ENCODE measurements around the gene DOHH.

Gene DOHH

GRCh38 chr19:3507371-3508120 lies 7.1 kb upstream of the DOHH start:
- Histone ChIP-seq H3K36me3 (replicated peaks; ENCODE audit: insufficient read depth, low read length) (no peaks in the 10 kb centered on the region), H3F3A (ENCODE audit: insufficient read depth, low read length) (no peaks in the 10 kb centered on the region), H3K27ac (ENCODE audit: low read length) (no peak overlapping the region), H3K9ac (ENCODE audit: low read length) (peak overlapping the region; percentile 94; the same call in 1 of the 2 replicates), H3K79me2 (ENCODE audit: low read length) (peaks cover 63% of the 10 kb centered on the region), H2AFZ (ENCODE audit: low read length) (no peak overlapping the region), H3K27me3 (replicated peaks; ENCODE audit: insufficient read depth, low read length) (no peaks in the 10 kb centered on the region), H3K4me1 (ENCODE audit: low read length) (peaks cover 6% of the 10 kb centered on the region), H3K4me2 (ENCODE audit: low read depth, low read length) (peak overlapping the region; percentile 64), H3K9me3 (replicated peaks; ENCODE audit: insufficient read depth, low read length) (no peaks in the 10 kb centered on the region), H3K4me3 (ENCODE audit: low read length) (peak overlapping the region; percentile 93), H4K20me1 (ENCODE audit: insufficient read depth, low read length) (no peaks in the 10 kb centered on the region), H3K9me2 (replicated peaks; ENCODE audit: insufficient read depth, low read length) (no peaks in the 10 kb centered on the region)
- TF ChIP-seq EZH2phosphoT487 (IDR thresholded peaks at IDR 0.05; ENCODE audit: low read length), result no peak
- no peak for TF ChIP-seq CTCF (IDR thresholded peaks at IDR 0.05; ENCODE audit: low read length)
- TF ChIP-seq EZH2 (optimal IDR thresholded peaks at IDR 0.05; ENCODE audit: low read depth, low read length), result no peak
- no peak for DNase-seq

DNA sequence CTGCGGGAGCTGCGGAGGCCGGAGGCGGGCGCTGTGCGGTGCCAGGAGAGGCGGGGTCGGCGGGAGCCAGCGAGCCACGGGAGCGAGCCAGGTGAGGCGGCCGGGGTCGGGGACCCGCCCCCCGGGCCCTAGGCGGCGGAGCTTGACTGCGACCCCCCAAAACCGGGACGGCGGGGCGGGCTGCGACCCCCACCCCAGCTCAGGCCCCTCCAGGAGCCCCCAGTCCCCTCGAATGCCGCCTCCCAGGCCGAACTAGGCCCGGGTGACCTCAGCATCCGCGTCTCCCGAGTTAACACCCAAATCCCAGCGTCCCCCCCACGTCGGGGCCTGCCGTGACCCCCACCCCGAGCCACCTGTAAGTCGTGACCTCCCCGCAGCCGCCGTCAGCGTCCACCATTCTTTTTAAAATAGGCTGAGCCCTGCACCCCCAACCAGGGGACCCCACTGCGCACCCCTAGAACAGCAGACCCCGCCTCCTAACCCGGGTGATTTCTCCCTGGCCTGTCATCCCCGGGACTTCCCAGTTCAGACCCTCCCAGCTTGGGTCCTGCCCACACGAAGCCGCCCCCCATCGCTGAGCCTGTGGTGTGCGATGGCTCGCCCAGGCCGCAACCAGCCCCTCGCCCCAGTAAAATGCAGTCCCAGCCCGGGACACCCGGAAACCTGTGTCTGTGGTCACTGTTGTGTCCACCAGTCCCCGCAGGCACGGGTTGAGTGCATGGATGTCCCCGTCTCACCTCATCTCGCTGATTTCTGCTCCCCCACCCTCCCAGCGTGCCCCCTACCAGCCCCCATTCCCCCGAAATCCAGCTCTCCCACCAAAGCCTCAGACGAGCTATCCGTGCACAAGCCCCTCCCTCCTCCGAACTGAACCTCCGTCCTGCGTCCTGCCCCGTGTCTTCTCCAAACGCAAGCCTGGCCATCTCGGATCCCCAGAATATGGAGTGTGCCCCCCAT lies 6.2 kb upstream of the DOHH start:
- Histone ChIP-seq H2AFZ (ENCODE audit: low read length) (peak overlapping the region; percentile 76), H3K27me3 (replicated peaks; ENCODE audit: insufficient read depth, low read length) (no peaks in the 10 kb centered on the region), H3K79me2 (ENCODE audit: low read length) (peaks cover 54% of the 10 kb centered on the region), H3F3A (ENCODE audit: insufficient read depth, low read length) (no peaks in the 10 kb centered on the region), H3K36me3 (replicated peaks; ENCODE audit: insufficient read depth, low read length) (no peaks in the 10 kb centered on the region), H3K9ac (ENCODE audit: low read length) (peak overlapping the region; percentile 94), H3K4me3 (ENCODE audit: low read length) (peak overlapping the region; percentile 93), H3K9me3 (replicated peaks; ENCODE audit: insufficient read depth, low read length) (no peaks in the 10 kb centered on the region), H3K4me1 (ENCODE audit: low read length) (peaks cover 6% of the 10 kb centered on the region), H3K4me2 (ENCODE audit: low read depth, low read length) (peak overlapping the region; percentile 64), H4K20me1 (ENCODE audit: insufficient read depth, low read length) (no peaks in the 10 kb centered on the region), H3K9me2 (replicated peaks; ENCODE audit: insufficient read depth, low read length) (no peaks in the 10 kb centered on the region), H3K27ac (ENCODE audit: low read length) (peak overlapping the region; percentile 21; the same call in 1 of the 2 replicates)
- no peak for TF ChIP-seq EZH2 (optimal IDR thresholded peaks at IDR 0.05; ENCODE audit: low read depth, low read length)
- TF ChIP-seq CTCF (IDR thresholded peaks at IDR 0.05; ENCODE audit: low read length), result no peak
- TF ChIP-seq EZH2phosphoT487 (IDR thresholded peaks at IDR 0.05; ENCODE audit: low read length), result no peak
- peak; percentile 17 for DNase-seq

DNA sequence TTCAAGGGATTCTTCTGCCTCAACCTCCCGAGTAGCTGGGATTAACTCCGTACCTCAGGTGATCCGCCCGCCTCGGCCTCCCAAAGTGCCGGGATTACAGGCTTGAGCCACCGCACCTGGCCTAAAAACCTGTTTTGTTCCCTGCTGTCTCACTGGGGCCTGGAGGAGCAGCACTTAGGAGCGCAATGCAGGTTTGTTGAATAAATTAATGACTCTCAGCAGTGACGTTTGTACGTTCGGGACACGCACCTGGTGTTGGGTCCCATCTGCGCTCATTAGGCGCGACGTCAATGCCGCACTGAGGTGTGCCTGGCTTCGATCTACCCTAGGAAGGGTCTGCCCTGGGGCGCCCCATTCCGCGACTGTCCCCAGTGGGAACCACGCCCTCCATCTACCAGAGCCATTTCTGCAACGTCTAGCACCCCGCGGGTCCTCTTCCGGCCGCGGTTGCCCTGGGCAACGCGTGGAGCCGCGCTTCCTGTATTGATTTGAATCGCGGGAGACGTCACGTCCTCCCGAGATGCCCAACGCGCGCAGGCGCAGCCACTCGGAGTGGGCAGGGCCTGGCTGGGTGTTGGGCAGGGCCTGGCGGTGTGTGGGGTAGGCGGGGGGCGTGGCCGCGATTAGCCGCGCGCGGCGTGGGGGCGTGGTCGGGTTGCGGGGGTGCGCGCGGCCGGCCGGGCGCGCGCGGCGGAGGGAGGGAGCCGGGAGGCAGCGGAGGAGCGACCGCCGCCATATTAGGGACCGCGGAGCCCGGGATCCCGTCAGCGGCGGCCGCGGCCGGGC lies 5.3 kb upstream of the DOHH start, which contains the start of gene FZR1:
Gene FZR1, plus strand, starts transcription at position 714 of the 786 bp plus-strand sequence. CDS start 16,679 bp downstream, outside the sequence.
- H3K4me1 ChIP-seq (ENCODE audit: low read length), result peaks cover 6% of the 10 kb centered on the region
- peak within 1 kb of the TSS; percentile 72 for H3K4me2 ChIP-seq (ENCODE audit: low read depth, low read length)
- TF ChIP-seq CTCF (IDR thresholded peaks at IDR 0.05; ENCODE audit: low read length), result no peak
- TF ChIP-seq EZH2 (optimal IDR thresholded peaks at IDR 0.05; ENCODE audit: low read depth, low read length), result no peak
- TF ChIP-seq EZH2phosphoT487 (IDR thresholded peaks at IDR 0.05; ENCODE audit: low read length), result no peak
- H3F3A ChIP-seq (ENCODE audit: insufficient read depth, low read length), result no peaks in the 10 kb centered on the region
- no peaks in the 10 kb centered on the region for H3K9me2 ChIP-seq (replicated peaks; ENCODE audit: insufficient read depth, low read length)
- H3K9me3 ChIP-seq (replicated peaks; ENCODE audit: insufficient read depth, low read length), result no peaks in the 10 kb centered on the region
- H3K79me2 ChIP-seq (ENCODE audit: low read length), result peaks cover 45% of the 10 kb centered on the region
- no peaks in the 10 kb centered on the region for H4K20me1 ChIP-seq (ENCODE audit: insufficient read depth, low read length)
- peak within 1 kb of the TSS; percentile 94 for H3K9ac ChIP-seq (ENCODE audit: low read length)
- H3K4me3 ChIP-seq (ENCODE audit: low read length), result peak within 1 kb of the TSS; percentile 93
- H2AFZ ChIP-seq (ENCODE audit: low read length), result peak within 1 kb of the TSS; percentile 80
- no peaks in the 10 kb centered on the region for H3K36me3 ChIP-seq (replicated peaks; ENCODE audit: insufficient read depth, low read length)
- DNase-seq, result peak; percentile 100
- peak within 1 kb of the TSS; percentile 71 for H3K27ac ChIP-seq (ENCODE audit: low read length)
- H3K27me3 ChIP-seq (replicated peaks; ENCODE audit: insufficient read depth, low read length), result no peaks in the 10 kb centered on the region

Measured in MM.1S (cell line).